ENCODE results near the gene PGAM4. TPM values are rescaled to one million over a fixed set of nuclear protein-coding genes. Genes with fewer than 3 reads are reported as not detected.

PGAM4 gene
- total RNA-seq (ENCODE audit: low replicate concordance), result not detected in 2 replicates

- DNase-seq (ENCODE audit: low spot score), result no peak
Observed at GRCh38 chrX:77969538-77969937, at the start of gene PGAM4. Gene PGAM4, minus strand, starts transcription at chrX:77969638. Its CDS starts 0 bp downstream, at chrX:77969638.

GRCh38 chrX:78011846-78012245, 42.4 kb upstream of the PGAM4 start:
- no peak overlapping the region for H3K4me3 ChIP-seq
- TF ChIP-seq CTCF (IDR thresholded peaks at IDR 0.05), result no peak
- TF ChIP-seq EZH2phosphoT487 (IDR thresholded peaks at IDR 0.05), result no peak
- no peak for TF ChIP-seq EZH2 (IDR thresholded peaks at IDR 0.05)
- H3K27me3 ChIP-seq, result no peaks in the 10 kb centered on the region
- no peak for DNase-seq (ENCODE audit: low spot score)
- Mint-ChIP-seq H3K27ac (no peak overlapping the region), H3K4me3 (no peak overlapping the region), H3K36me3 (no peaks in the 10 kb centered on the region), H3K4me1 (no peaks in the 10 kb centered on the region), H3K9me3 (no peaks in the 10 kb centered on the region), H3K27me3 (ENCODE audit: insufficient read depth, low read depth) (no peaks in the 10 kb centered on the region)
- no peaks in the 10 kb centered on the region for H3K9me3 ChIP-seq (ENCODE audit: low read depth)
- no peak overlapping the region for H3K9ac ChIP-seq
- H4K20me1 ChIP-seq (ENCODE audit: low read depth), result no peaks in the 10 kb centered on the region
- H3K36me3 ChIP-seq, result no peaks in the 10 kb centered on the region
- no peak overlapping the region for H3K4me2 ChIP-seq
- H2AFZ ChIP-seq (replicated peaks), result no peak overlapping the region
- H3F3A ChIP-seq (ENCODE audit: low read depth), result no peaks in the 10 kb centered on the region
- no peaks in the 10 kb centered on the region for H3K4me1 ChIP-seq
- no peaks in the 10 kb centered on the region for H3K79me2 ChIP-seq (ENCODE audit: low read depth)
- H3K27ac ChIP-seq, result no peak overlapping the region

More at GRCh38 chrX:77969538-77969937, at the start of gene PGAM4:
- no peak within 1 kb of the TSS for H2AFZ ChIP-seq (replicated peaks)
- H3K4me2 ChIP-seq, result no peak within 1 kb of the TSS
- no peaks in the 10 kb centered on the region for H3K27me3 Mint-ChIP-seq (ENCODE audit: insufficient read depth, low read depth)
- H3K9me3 Mint-ChIP-seq, result no peaks in the 10 kb centered on the region
- H3K9ac ChIP-seq, result no peak within 1 kb of the TSS
- H3K4me3 ChIP-seq, result no peak within 1 kb of the TSS
- no peaks in the 10 kb centered on the region for H3K27me3 ChIP-seq
- no peaks in the 10 kb centered on the region for H3F3A ChIP-seq (ENCODE audit: low read depth)
- no peaks in the 10 kb centered on the region for H3K4me1 Mint-ChIP-seq
- H3K9me3 ChIP-seq (ENCODE audit: low read depth), result no peaks in the 10 kb centered on the region
- H3K4me3 Mint-ChIP-seq, result no peak within 1 kb of the TSS
- no peaks in the 10 kb centered on the region for H3K4me1 ChIP-seq
- H3K27ac Mint-ChIP-seq, result no peak within 1 kb of the TSS
- no peak within 1 kb of the TSS for H3K27ac ChIP-seq
- H3K79me2 ChIP-seq (ENCODE audit: low read depth), result no peaks in the 10 kb centered on the region
- no peak for TF ChIP-seq EZH2phosphoT487 (IDR thresholded peaks at IDR 0.05)
- no peak for TF ChIP-seq EZH2 (IDR thresholded peaks at IDR 0.05)
- no peak for TF ChIP-seq CTCF (IDR thresholded peaks at IDR 0.05)
- no peaks in the 10 kb centered on the region for H4K20me1 ChIP-seq (ENCODE audit: low read depth)
- H3K36me3 Mint-ChIP-seq, result no peaks in the 10 kb centered on the region
- H3K36me3 ChIP-seq, result no peaks in the 10 kb centered on the region

GRCh38 chrX:77979870-77980269, 10.4 kb upstream of the PGAM4 start:
- Histone ChIP-seq H3K79me2 (ENCODE audit: low read depth) (no peaks in the 10 kb centered on the region), H3K9me3 (ENCODE audit: low read depth) (no peaks in the 10 kb centered on the region), H3K4me2 (no peak overlapping the region), H2AFZ (replicated peaks) (no peak overlapping the region), H3F3A (ENCODE audit: low read depth) (no peaks in the 10 kb centered on the region), H3K36me3 (no peaks in the 10 kb centered on the region), H3K27ac (no peak overlapping the region), H4K20me1 (ENCODE audit: low read depth) (no peaks in the 10 kb centered on the region), H3K27me3 (no peaks in the 10 kb centered on the region), H3K4me1 (no peaks in the 10 kb centered on the region), H3K4me3 (no peak overlapping the region), H3K9ac (no peak overlapping the region)
- Mint-ChIP-seq H3K27ac (no peak overlapping the region), H3K4me3 (no peak overlapping the region), H3K36me3 (no peaks in the 10 kb centered on the region), H3K4me1 (no peaks in the 10 kb centered on the region), H3K27me3 (ENCODE audit: insufficient read depth, low read depth) (peaks cover 3% of the 10 kb centered on the region), H3K9me3 (no peaks in the 10 kb centered on the region)
- TF ChIP-seq CTCF (IDR thresholded peaks at IDR 0.05), result no peak
- no peak for TF ChIP-seq EZH2phosphoT487 (IDR thresholded peaks at IDR 0.05)
- TF ChIP-seq EZH2 (IDR thresholded peaks at IDR 0.05), result no peak
- no peak for DNase-seq (ENCODE audit: low spot score)
